Panc1 (cell line): ENCODE measurements around the gene ARHGAP23. TPM values are rescaled to one million over a fixed set of nuclear protein-coding genes. Genes with fewer than 3 reads are reported as not detected.
"Not testable (repeated sequence)": the region's sequence is repeated elsewhere in the genome, so short reads cannot be mapped to it uniquely, and the experiment has no call there.

ENCODE experiments used
- ATAC-seq: fragments of 200-7000 bp; cut with Tn5 transposase; 2 replicates; pipeline ENCODE4 v1.9.1; 2020; ENCODE audit warnings: mild to moderate bottlenecking, moderate library complexity
- BruUV-seq: library from RNA; stranded (reverse); fragments of 400-500 nt; replicated peaks from 2 replicates; lab custom pipeline; 2021; lab: Mats Ljungman, UMichigan
- CTCF ChIA-PET: fragments of 300-600 bp; sonication (Branson Sonifier 250); formaldehyde crosslinking; loops from one replicate; lab custom pipeline; 2022; ENCODE audit warnings: antibody characterized with exemption; lab: Charles Lee
- POLR2A ChIA-PET: fragments of 300-600 bp; sonication (Branson Sonifier 250); formaldehyde crosslinking; loops from one replicate; lab custom pipeline; 2022; ENCODE audit warnings: antibody characterized with exemption; lab: Charles Lee
- DNase-seq: peaks from one replicate; pipeline ENCODE4 v3.0.0-alpha.2; 2010; ENCODE audit warnings: low read depth, low spot score
- H3K27ac ChIP-seq: 2 replicates; pipeline ENCODE4 v1.5.1; 2011; ENCODE audit warnings: mild to moderate bottlenecking, low read length, inconsistent platforms
- H3K27me3 ChIP-seq: fragments of 200-500 bp; sonication (Bioruptor generic); 2 replicates; pipeline ENCODE4 v1.6.0; 2014; ENCODE audit warnings: low read length, inconsistent platforms; ENCODE audit not compliant: control insufficient read depth, insufficient read depth
- H3K36me3 ChIP-seq: fragments of 200-500 bp; sonication (Bioruptor generic); 2 replicates; pipeline ENCODE4 v1.5.1; 2014; ENCODE audit warnings: inconsistent platforms, mild to moderate bottlenecking, low read length, moderate library complexity; ENCODE audit not compliant: control insufficient read depth, insufficient read depth
- H3K4me1 ChIP-seq: 2 replicates; pipeline ENCODE4 v1.5.1; 2011; ENCODE audit warnings: inconsistent platforms, mild to moderate bottlenecking, low read length, moderate library complexity; ENCODE audit not compliant: control insufficient read depth, insufficient read depth
- H3K4me3 ChIP-seq, 2 experiments: 2 replicates each; pipeline ENCODE4 v1.5.1; 2011 to 2012; ENCODE audit warnings: low read depth in 2 of 2, low read length in 2 of 2, mild to moderate bottlenecking in 2 of 2, inconsistent platforms in 1 of 2, moderate library complexity in 1 of 2
- H3K9me3 ChIP-seq: fragments of 200-500 bp; sonication (Bioruptor generic); 2 replicates; pipeline ENCODE4 v1.5.1; 2014; ENCODE audit warnings: low read depth, mild to moderate bottlenecking, inconsistent platforms, low read length, moderate library complexity; ENCODE audit not compliant: control insufficient read depth, insufficient read depth
- CTCF ChIP-seq: fragments of 450-650 bp; IDR thresholded peaks from 2 replicates; pipeline ENCODE4 v1.5.1; 2017; ENCODE audit warnings: mild to moderate bottlenecking
- in situ Hi-C: cut with HindIII; loops from 2 replicates; pipeline ENCODE4 v1.10.0; 2016; ENCODE audit warnings: low sequenced_read_pairs, low pct_unique_long_range_greater_than_20kb
- intact Hi-C: fragments of 100-400 bp; cut with micrococcal nuclease; formaldehyde crosslinking; loops from one replicate; pipeline ENCODE4 v1.10.0; 2022; ENCODE audit not compliant: unreplicated experiment
- total RNA-seq: library from RNA; stranded (reverse); gene quantifications from one replicate; pipeline ENCODE4 v1.2.1, GENCODE V29; 2021; ENCODE audit not compliant: unreplicated experiment

Gene ARHGAP23
- total RNA-seq, 1 experiment from 2014 or later = 33.0 TPM

DNA sequence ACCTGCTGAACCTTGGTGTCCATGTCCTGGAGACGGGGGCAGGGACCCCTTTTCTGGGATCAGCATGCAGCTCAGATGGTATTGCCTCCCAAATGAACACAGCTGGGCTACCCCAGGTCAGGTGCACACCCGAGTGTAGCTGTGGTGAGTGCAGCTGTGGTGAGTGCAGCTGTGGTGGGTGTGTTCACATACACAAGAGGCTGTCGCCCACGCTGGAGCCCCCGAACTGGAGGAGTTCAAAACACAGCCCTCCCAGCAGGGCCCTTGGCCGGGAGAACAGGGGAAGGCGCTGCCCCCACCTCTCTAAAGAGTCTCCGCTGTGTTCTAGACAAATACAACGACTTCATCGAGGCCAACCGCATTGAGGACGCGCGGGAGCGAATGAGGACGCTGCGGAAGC, 61.5 kb downstream of the ARHGAP23 start:
- H3K9me3 ChIP-seq, BruUV-seq, H3K4me3 ChIP-seq, H3K36me3 ChIP-seq, ATAC-seq, H3K27me3 ChIP-seq, CTCF ChIA-PET, H3K27ac ChIP-seq, POLR2A ChIA-PET, in situ Hi-C loops, DNase-seq, H3K4me1 ChIP-seq: not testable (repeated sequence)
- intact Hi-C loops = loop anchor here (5.0 to 10.0 kb wide), 2 partner anchors 65 to 178 kb away; partner anchors contain the start of gene ARHGAP23

- CTCF ChIA-PET = interaction anchor here (0.5 kb wide), 1 partner anchor 41 kb away, joined by 5 read pairs; no protein-coding TSS in a partner anchor
Measured at GRCh38 chr17:38491346-38492066, 63.2 kb downstream of the ARHGAP23 start.

GRCh38 chr17:38492067-38493040, 64.1 kb downstream of the ARHGAP23 start:
- H3K4me3 ChIP-seq, H3K36me3 ChIP-seq, H3K4me1 ChIP-seq, DNase-seq, H3K27me3 ChIP-seq, in situ Hi-C loops, H3K27ac ChIP-seq, POLR2A ChIA-PET, H3K9me3 ChIP-seq, BruUV-seq: not testable (repeated sequence)
- TF ChIP-seq CTCF = peak; percentile 37
- intact Hi-C loops = loop anchor here (5.0 kb wide), 1 partner anchor 175 kb away; no protein-coding TSS in a partner anchor
- CTCF ChIA-PET = interaction anchor here (0.8 kb wide), 1 partner anchor 70 kb away, joined by 5 read pairs; no protein-coding TSS in a partner anchor
- ATAC-seq = peak; percentile 71; the same call in 1 of the 2 replicates

More at GRCh38 chr17:38491346-38492066, 63.2 kb downstream of the ARHGAP23 start:
- intact Hi-C loops = loop anchor here (5.0 kb wide), 1 partner anchor 176 kb away; no protein-coding TSS in a partner anchor
- H3K4me1 ChIP-seq, H3K4me3 ChIP-seq, H3K36me3 ChIP-seq, H3K27ac ChIP-seq, in situ Hi-C loops, H3K9me3 ChIP-seq, BruUV-seq, POLR2A ChIA-PET, DNase-seq, H3K27me3 ChIP-seq, ATAC-seq: not testable (repeated sequence)

GRCh38 chr17:38494152-38494551, 65.9 kb downstream of the ARHGAP23 start:
- CTCF ChIA-PET, H3K4me3 ChIP-seq, H3K27me3 ChIP-seq, ATAC-seq, in situ Hi-C loops, POLR2A ChIA-PET, H3K27ac ChIP-seq, DNase-seq, H3K9me3 ChIP-seq, H3K4me1 ChIP-seq, H3K36me3 ChIP-seq, BruUV-seq: not testable (repeated sequence)
- intact Hi-C loops = loop anchor here (5.0 kb wide), 1 partner anchor 173 kb away; no protein-coding TSS in a partner anchor

- POLR2A ChIA-PET, H3K27me3 ChIP-seq, BruUV-seq, H3K4me1 ChIP-seq, H3K9me3 ChIP-seq, in situ Hi-C loops, CTCF ChIA-PET, H3K36me3 ChIP-seq, H3K4me3 ChIP-seq, H3K27ac ChIP-seq, ATAC-seq, DNase-seq, intact Hi-C loops: not testable (repeated sequence)
Measured at GRCh38 chr17:38497656-38498055, 69.4 kb downstream of the ARHGAP23 start.
